ENCODE results near the gene MPPE1.

GRCh38 chr18:11908182-11909060 is at the start of gene MPPE1:
- no peak for TF ChIP-seq CTCF (IDR thresholded peaks at IDR 0.05)
- TF ChIP-seq POLR2AphosphoS5 (IDR thresholded peaks at IDR 0.05; ENCODE audit: insufficient read depth in 1 of 2, low read depth in 1 of 2), result peak; percentile 61 to 95

All from vagina (tissue), 2 donors.